CD4-positive, alpha-beta T cell treated with Interleukin-6 for 4 hours (primary cell): Measurements from ENCODE around the gene PRRT2.

Experiments
- DNase-seq: peaks from one replicate; pipeline ENCODE4 v3.0.0-alpha.2; 2020; ENCODE audit warnings: mixed read lengths

The PRRT2 gene

GRCh38 chr16:29863669-29863984, 51.6 kb downstream of the PRRT2 start:
- DNase-seq: no peak

GRCh38 chr16:29864205-29864604, 52.2 kb downstream of the PRRT2 start:
- DNase-seq: no peak
